ENCODE results near the gene FAM43A.

DNA sequence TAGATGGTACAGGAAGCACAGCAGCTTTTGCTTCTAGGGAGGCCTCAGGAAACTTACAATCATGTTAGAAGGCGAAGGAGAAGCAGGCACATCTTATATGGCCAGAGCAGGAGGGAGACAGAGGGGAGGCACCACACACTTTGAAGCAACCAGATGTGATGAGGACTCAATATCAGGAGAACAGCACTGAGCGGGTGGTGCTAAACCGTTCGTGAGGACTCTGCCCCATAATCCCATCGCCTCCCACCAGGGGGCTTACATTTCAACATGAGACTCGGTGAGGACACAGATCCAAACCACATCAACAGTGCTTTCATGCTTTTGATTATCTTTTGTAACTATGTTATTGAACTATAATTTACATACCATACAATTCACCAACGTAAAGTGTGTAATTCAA is 44.9 kb upstream of the FAM43A start:
- TF ChIP-seq EZH2 (IDR thresholded peaks at IDR 0.05; ENCODE audit: insufficient read depth, low read length): no peak
- TF ChIP-seq, protein P1, sequence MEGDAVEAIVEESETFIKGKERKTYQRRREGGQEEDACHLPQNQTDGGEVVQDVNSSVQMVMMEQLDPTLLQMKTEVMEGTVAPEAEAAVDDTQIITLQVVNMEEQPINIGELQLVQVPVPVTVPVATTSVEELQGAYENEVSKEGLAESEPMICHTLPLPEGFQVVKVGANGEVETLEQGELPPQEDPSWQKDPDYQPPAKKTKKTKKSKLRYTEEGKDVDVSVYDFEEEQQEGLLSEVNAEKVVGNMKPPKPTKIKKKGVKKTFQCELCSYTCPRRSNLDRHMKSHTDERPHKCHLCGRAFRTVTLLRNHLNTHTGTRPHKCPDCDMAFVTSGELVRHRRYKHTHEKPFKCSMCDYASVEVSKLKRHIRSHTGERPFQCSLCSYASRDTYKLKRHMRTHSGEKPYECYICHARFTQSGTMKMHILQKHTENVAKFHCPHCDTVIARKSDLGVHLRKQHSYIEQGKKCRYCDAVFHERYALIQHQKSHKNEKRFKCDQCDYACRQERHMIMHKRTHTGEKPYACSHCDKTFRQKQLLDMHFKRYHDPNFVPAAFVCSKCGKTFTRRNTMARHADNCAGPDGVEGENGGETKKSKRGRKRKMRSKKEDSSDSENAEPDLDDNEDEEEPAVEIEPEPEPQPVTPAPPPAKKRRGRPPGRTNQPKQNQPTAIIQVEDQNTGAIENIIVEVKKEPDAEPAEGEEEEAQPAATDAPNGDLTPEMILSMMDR (IDR thresholded peaks at IDR 0.05; ENCODE audit: insufficient read depth, low read depth, low read length): peak; percentile 43

All from astrocyte (in vitro differentiated cells and primary cell).